ENCODE measurements around the gene CARS2. TPM values are rescaled to one million over a fixed set of nuclear protein-coding genes. Genes with fewer than 3 reads are reported as not detected.

The CARS2 gene, protein sequence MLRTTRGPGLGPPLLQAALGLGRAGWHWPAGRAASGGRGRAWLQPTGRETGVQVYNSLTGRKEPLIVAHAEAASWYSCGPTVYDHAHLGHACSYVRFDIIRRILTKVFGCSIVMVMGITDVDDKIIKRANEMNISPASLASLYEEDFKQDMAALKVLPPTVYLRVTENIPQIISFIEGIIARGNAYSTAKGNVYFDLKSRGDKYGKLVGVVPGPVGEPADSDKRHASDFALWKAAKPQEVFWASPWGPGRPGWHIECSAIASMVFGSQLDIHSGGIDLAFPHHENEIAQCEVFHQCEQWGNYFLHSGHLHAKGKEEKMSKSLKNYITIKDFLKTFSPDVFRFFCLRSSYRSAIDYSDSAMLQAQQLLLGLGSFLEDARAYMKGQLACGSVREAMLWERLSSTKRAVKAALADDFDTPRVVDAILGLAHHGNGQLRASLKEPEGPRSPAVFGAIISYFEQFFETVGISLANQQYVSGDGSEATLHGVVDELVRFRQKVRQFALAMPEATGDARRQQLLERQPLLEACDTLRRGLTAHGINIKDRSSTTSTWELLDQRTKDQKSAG
- 108 and 157 TPM in 2 replicates for total RNA-seq

GRCh38 chr13:110705826-110706569 is at the start of gene CARS2:
TSS of gene CARS2 (minus strand) at chr13:110706116. CDS start at chr13:110706093, 23 bp downstream.

DNA sequence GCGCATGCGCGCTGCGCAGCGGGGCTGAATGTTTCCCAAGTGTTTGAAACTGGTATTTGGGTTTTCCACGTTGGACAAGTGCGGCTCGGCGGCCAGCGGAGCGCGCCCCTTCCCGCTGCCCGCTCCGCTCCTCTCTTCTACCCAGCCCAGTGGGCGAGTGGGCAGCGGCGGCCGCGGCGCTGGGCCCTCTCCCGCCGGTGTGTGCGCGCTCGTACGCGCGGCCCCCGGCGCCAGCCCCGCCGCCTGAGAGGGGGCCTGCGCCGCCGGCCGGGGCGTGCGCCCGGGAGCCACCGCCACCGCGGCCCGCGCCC is 7.7 kb upstream of the CARS2 start, which contains the start of gene ING1:
TSS of gene ING1 (plus strand) at position 59 of the 311 bp plus-strand sequence. CDS start 450 bp downstream, outside the sequence.

DNA sequence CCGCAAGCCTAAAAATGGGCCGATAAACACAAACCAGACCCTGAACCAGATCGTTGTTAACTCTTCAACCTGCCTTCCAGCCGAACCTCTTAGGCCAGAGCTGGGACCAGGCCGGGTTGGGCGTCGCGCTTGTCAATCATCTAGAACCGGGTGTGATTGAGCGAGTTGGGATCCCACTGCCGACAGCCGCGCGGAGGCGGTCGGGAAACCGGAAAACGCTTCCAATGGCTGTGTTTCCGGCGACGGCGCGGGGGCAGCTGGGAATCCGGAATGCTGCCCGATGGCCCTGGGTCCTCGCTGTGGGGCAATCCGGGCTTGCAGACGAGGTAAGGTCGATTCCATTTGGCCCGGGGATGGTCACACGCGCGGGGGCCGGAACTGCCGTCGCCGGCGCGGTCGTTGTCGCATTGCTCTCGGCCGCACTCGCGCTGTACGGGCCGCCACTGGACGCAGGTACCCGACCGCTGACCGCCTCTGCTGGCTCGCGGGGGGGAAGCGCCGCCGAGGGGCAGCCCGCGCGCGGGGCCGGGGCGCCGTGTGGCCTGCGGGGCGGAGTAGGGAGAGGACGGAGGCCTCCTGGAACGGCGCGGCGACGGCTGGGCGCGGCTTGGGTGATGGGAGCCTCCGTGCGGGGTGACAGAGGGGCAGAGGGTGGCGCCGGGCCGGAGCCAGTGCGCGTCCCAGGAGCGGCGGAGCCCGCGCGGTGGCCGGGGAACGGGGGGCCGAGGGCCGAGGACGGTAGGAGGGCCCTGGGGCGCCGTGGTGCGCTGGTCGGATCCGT is 90.4 kb downstream of the CARS2 start, which contains the start of gene NAXD:
TSS of gene NAXD (plus strand) at position 224 of the 781 bp plus-strand sequence. CDS start at position 281, 57 bp downstream.

Other genes starting within 250 kb of the CARS2 start
- gene RAB20, start 144.4 kb downstream of the CARS2 start, total RNA-seq: 2.4 and 3.2 TPM in 2 replicates
- 21.5 and 24.2 TPM in 2 replicates for gene NAXD, start 90.6 kb downstream of the CARS2 start, total RNA-seq
- gene ING1, start 7.6 kb upstream of the CARS2 start, total RNA-seq: 17.1 and 20.5 TPM in 2 replicates
- 68.6 and 101 TPM in 2 replicates for gene ANKRD10, start 209.0 kb upstream of the CARS2 start, total RNA-seq